H9 (cell line): Measurements from ENCODE around the gene TIPRL. TPM values are rescaled to one million over a fixed set of nuclear protein-coding genes. Genes with fewer than 3 reads are reported as not detected.

Source experiments
- DNase-seq: peaks from one replicate; pipeline ENCODE4 v3.0.0-alpha.2; 2017
- H2AFZ ChIP-seq: one replicate; pipeline ENCODE4 v1.6.1; 2013; ENCODE audit warnings: mild to moderate bottlenecking, low read length, control low read depth, moderate library complexity
- H2AK5ac ChIP-seq: 2 replicates; pipeline ENCODE4 v1.6.1; 2013; ENCODE audit warnings: low read length, control low read depth, mixed read lengths; ENCODE audit not compliant: insufficient read length
- H2BK120ac ChIP-seq: one replicate; pipeline ENCODE4 v1.6.1; 2013; ENCODE audit warnings: low read depth, mild to moderate bottlenecking, low read length, control low read depth, inconsistent platforms; ENCODE audit not compliant: poor library complexity, severe bottlenecking
- H2BK12ac ChIP-seq: 2 replicates; pipeline ENCODE4 v1.6.1; 2013; ENCODE audit warnings: low read length, control low read depth, mixed read lengths, low read depth; ENCODE audit not compliant: insufficient read length
- H2BK15ac ChIP-seq: 2 replicates; pipeline ENCODE4 v1.6.1; 2013; ENCODE audit warnings: low read depth, low read length, control low read depth
- H2BK20ac ChIP-seq: one replicate; pipeline ENCODE4 v1.6.1; 2013; ENCODE audit warnings: low read depth, mild to moderate bottlenecking, low read length, control low read depth, inconsistent platforms; ENCODE audit not compliant: poor library complexity, severe bottlenecking
- H2BK5ac ChIP-seq: 2 replicates; pipeline ENCODE4 v1.6.1; 2013; ENCODE audit warnings: low read length, control low read depth, mixed read lengths; ENCODE audit not compliant: insufficient read length
- H3K14ac ChIP-seq: 2 replicates; pipeline ENCODE4 v1.6.1; 2013; ENCODE audit warnings: low read length, control low read depth; ENCODE audit not compliant: insufficient read depth
- H3K18ac ChIP-seq: 2 replicates; pipeline ENCODE4 v1.6.1; 2013; ENCODE audit warnings: low read depth, mild to moderate bottlenecking, mixed read lengths, low read length, control low read depth; ENCODE audit not compliant: insufficient read length
- H3K23ac ChIP-seq: 2 replicates; pipeline ENCODE4 v1.6.1; 2013; ENCODE audit warnings: low read length, control low read depth, mixed read lengths, low read depth; ENCODE audit not compliant: insufficient read length
- H3K23me2 ChIP-seq: 2 replicates; pipeline ENCODE4 v1.6.1; 2013; ENCODE audit warnings: low read depth, mild to moderate bottlenecking, mixed read lengths, low read length, control low read depth; ENCODE audit not compliant: insufficient read length, poor library complexity, severe bottlenecking
- H3K27ac ChIP-seq: 2 replicates; pipeline ENCODE4 v1.5.1; 2013; ENCODE audit warnings: low read length, control low read depth, mixed read lengths, low read depth; ENCODE audit not compliant: insufficient read length
- H3K27me3 ChIP-seq: 2 replicates; pipeline ENCODE4 v1.6.1; 2013; ENCODE audit warnings: low read length, control low read depth, inconsistent platforms; ENCODE audit not compliant: insufficient read depth
- H3K4ac ChIP-seq: 2 replicates; pipeline ENCODE4 v1.6.1; 2013; ENCODE audit warnings: low read depth, mild to moderate bottlenecking, control low read depth, inconsistent platforms, low read length, moderate library complexity
- H3K4me1 ChIP-seq: 2 replicates; pipeline ENCODE4 v1.6.1; 2013; ENCODE audit warnings: low read length, control low read depth, inconsistent platforms; ENCODE audit not compliant: insufficient read depth
- H3K4me2 ChIP-seq: 2 replicates; pipeline ENCODE4 v1.6.1; 2013; ENCODE audit warnings: low read length, control low read depth, mixed read lengths; ENCODE audit not compliant: insufficient read length, insufficient read depth
- H3K56ac ChIP-seq: 2 replicates; pipeline ENCODE4 v1.6.1; 2013; ENCODE audit warnings: low read depth, mild to moderate bottlenecking, mixed read lengths, low read length, control low read depth; ENCODE audit not compliant: insufficient read length
- H3K79me1 ChIP-seq: 2 replicates; pipeline ENCODE4 v1.6.1; 2013; ENCODE audit warnings: low read depth, mild to moderate bottlenecking, moderate library complexity, low read length, control low read depth, inconsistent platforms; ENCODE audit not compliant: insufficient read depth, poor library complexity, severe bottlenecking
- H3K79me2 ChIP-seq: 2 replicates; pipeline ENCODE4 v1.6.1; 2013; ENCODE audit warnings: low read length, control low read depth, inconsistent platforms; ENCODE audit not compliant: insufficient read depth
- H3K9ac ChIP-seq: 2 replicates; pipeline ENCODE4 v1.6.1; 2013; ENCODE audit warnings: low read length, control low read depth, mixed read lengths; ENCODE audit not compliant: insufficient read length; ENCODE audit errors: extremely low read depth
- H3K9me3 ChIP-seq: one replicate; pipeline ENCODE4 v1.6.1; 2013; ENCODE audit warnings: low read depth, low read length, inconsistent platforms; ENCODE audit not compliant: control insufficient read depth
- H3T11ph ChIP-seq: one replicate; pipeline ENCODE4 v1.6.1; 2013; ENCODE audit warnings: mild to moderate bottlenecking, low read length, control low read depth, inconsistent platforms
- H4K20me1 ChIP-seq: one replicate; pipeline ENCODE4 v1.6.1; 2013; ENCODE audit not compliant: control insufficient read depth, insufficient read length, insufficient read depth
- H4K5ac ChIP-seq: 2 replicates; pipeline ENCODE4 v1.6.1; 2013; ENCODE audit warnings: low read depth, mild to moderate bottlenecking, mixed read lengths, low read length, control low read depth; ENCODE audit not compliant: insufficient read length
- H4K8ac ChIP-seq: replicated peaks from 2 replicates; pipeline ENCODE4 v1.6.1; 2013; ENCODE audit warnings: low read length, control low read depth, mixed read lengths, low read depth; ENCODE audit not compliant: insufficient read length
- H4K91ac ChIP-seq: 2 replicates; pipeline ENCODE4 v1.6.1; 2013; ENCODE audit warnings: low read depth, mild to moderate bottlenecking, moderate library complexity, mixed read lengths, low read length, control low read depth; ENCODE audit not compliant: insufficient read length
- H3K27ac Mint-ChIP-seq, 3 experiments: 2 replicates in 2 of 3; 3 replicates in 1 of 3; pipeline ENCODE4 v1.8.0; 2020 to 2021; ENCODE audit warnings: mixed read lengths in 3 of 3, mild to moderate bottlenecking in 1 of 3, moderate library complexity in 1 of 3
- H3K27me3 Mint-ChIP-seq: 2 replicates; pipeline ENCODE4 v1.8.0; 2021; ENCODE audit warnings: low read depth, mild to moderate bottlenecking, moderate library complexity, mixed read lengths
- H3K36me3 Mint-ChIP-seq, 3 experiments: 2 replicates in 2 of 3; 3 replicates in 1 of 3; pipeline ENCODE4 v1.8.0; 2020 to 2021; ENCODE audit warnings: low read depth in 3 of 3, mixed read lengths in 3 of 3; ENCODE audit not compliant: insufficient read depth in 1 of 3
- H3K4me1 Mint-ChIP-seq, 2 experiments: 2 replicates each; pipeline ENCODE4 v1.8.0; 2020; ENCODE audit warnings: mixed read lengths in 2 of 2
- H3K4me3 Mint-ChIP-seq, 2 experiments: 2 replicates in 1 of 2; 3 replicates in 1 of 2; pipeline ENCODE4 v1.8.0; 2020 to 2021; ENCODE audit warnings: mild to moderate bottlenecking in 2 of 2, mixed read lengths in 2 of 2, moderate library complexity in 1 of 2
- H3K9me3 Mint-ChIP-seq, 2 experiments: 2 replicates in 1 of 2; 3 replicates in 1 of 2; pipeline ENCODE4 v1.8.0; 2020; ENCODE audit warnings: mild to moderate bottlenecking in 2 of 2, mixed read lengths in 2 of 2, moderate library complexity in 1 of 2
- CTCF ChIP-seq: fragments of 200-600 bp; sonication (generic); conservative IDR thresholded peaks from 3 replicates; pipeline ENCODE4 v1.8.0; 2021; ENCODE audit warnings: antibody characterized with exemption, mild to moderate bottlenecking
- WGBS: extraction: QIAGEN DNeasy Blood & Tissue Kit; methylation state at CpG from one replicate; pipeline ENCODE4 v1.1.7; 2013; ENCODE audit warnings: missing lambda C conversion rate, low lambda C conversion rate, mixed read lengths; ENCODE audit not compliant: insufficient read length; ENCODE audit errors: extremely low coverage; 5-methylcytosine and 5-hydroxymethylcytosine counted together
- total RNA-seq: library from RNA; stranded (reverse); gene quantifications from 2 replicates; pipeline ENCODE4 v1.2.1, GENCODE V29; 2021

TIPRL gene
- total RNA-seq, 1 experiment from 2014 or later: 24.4 TPM

- Histone ChIP-seq H3K9ac (no peak overlapping the region), H3K79me2 (no peaks in the 10 kb centered on the region), H3K27ac (no peak overlapping the region), H3K4ac (no peak overlapping the region), H3K79me1 (no peaks in the 10 kb centered on the region), H2BK120ac (no peak overlapping the region), H3K23ac (no peak overlapping the region), H3K9me3 (no peaks in the 10 kb centered on the region), H2BK5ac (no peak overlapping the region), H3T11ph (no peak overlapping the region), H3K23me2 (no peaks in the 10 kb centered on the region), H3K18ac (no peak overlapping the region), H2AFZ (no peak overlapping the region), H2AK5ac (no peak overlapping the region), H2BK20ac (no peak overlapping the region), H2BK12ac (no peak overlapping the region), H4K5ac (no peak overlapping the region), H4K8ac (no peak overlapping the region), H2BK15ac (no peak overlapping the region), H4K91ac (no peak overlapping the region), H3K14ac (no peak overlapping the region), H4K20me1 (no peaks in the 10 kb centered on the region), H3K27me3 (no peaks in the 10 kb centered on the region), H3K4me2 (no peak overlapping the region), H3K56ac (no peak overlapping the region), H3K4me1 (no peaks in the 10 kb centered on the region)
- DNase-seq: no peak
- Mint-ChIP-seq H3K27me3 (no peaks in the 10 kb centered on the region; the same call in 1 of the 2 replicates), H3K4me1 (no peaks in the 10 kb centered on the region), H3K9me3 (peaks cover 6 to 8% of the 10 kb centered on the region in 2 experiments; a peak in 4 of 5 replicates), H3K4me3 (no peak overlapping the region), H3K27ac (no peak overlapping the region), H3K36me3 (0 out of 7 replicates have a peak, but pooled peaks cover 0 to 3% (median 0%) of the 10 kb centered on the region in 3 experiments)
- TF ChIP-seq CTCF: no peak
- no CpG with 5 or more reads among the region's 3 CpGs for WGBS
Measured at GRCh38 chr1:168164771-168165170, 14.0 kb upstream of the TIPRL start.
